ENCODE measurements around the gene LETMD1.
"Not testable (repeated sequence)": the region's sequence is repeated elsewhere in the genome, so short reads cannot be mapped to it uniquely, and the experiment has no call there.

Gene LETMD1

GRCh38 chr12:51027342-51027835 lies 20.7 kb upstream of the LETMD1 start:
- no peak for DNase-seq

GRCh38 chr12:51028126-51028812 lies 19.9 kb upstream of the LETMD1 start:
- peak; percentile 65 for DNase-seq

GRCh38 chr12:51028813-51029150 lies 19.3 kb upstream of the LETMD1 start:
- no peak for DNase-seq

- DNase-seq: no peak
Observed at GRCh38 chr12:51033048-51033447, 15.1 kb upstream of the LETMD1 start.

- no peak for DNase-seq
Observed at GRCh38 chr12:51033457-51034089, 14.6 kb upstream of the LETMD1 start.

GRCh38 chr12:51036279-51036678 lies 11.8 kb upstream of the LETMD1 start:
- no peak for DNase-seq

- DNase-seq: peak; percentile 83
Observed at GRCh38 chr12:51048661-51049251, 629 bp downstream of the LETMD1 start.

GRCh38 chr12:51049525-51049924 lies 1.4 kb downstream of the LETMD1 start:
- DNase-seq: no peak

GRCh38 chr12:51051787-51052186 lies 3.7 kb downstream of the LETMD1 start:
- no peak for DNase-seq

- DNase-seq: no peak
Observed at GRCh38 chr12:51055060-51055459, 6.9 kb downstream of the LETMD1 start.

GRCh38 chr12:51056242-51056641 lies 8.1 kb downstream of the LETMD1 start:
- peak; percentile 71 for DNase-seq

GRCh38 chr12:51059086-51059485 lies 11.0 kb downstream of the LETMD1 start:
- DNase-seq: no peak

- DNase-seq: no peak
Observed at GRCh38 chr12:51062631-51063397, 14.7 kb downstream of the LETMD1 start.

- no peak for DNase-seq
Observed at GRCh38 chr12:51065530-51065929, 17.4 kb downstream of the LETMD1 start.

GRCh38 chr12:51067229-51067628 lies 19.1 kb downstream of the LETMD1 start:
- DNase-seq: no peak

- no peak for DNase-seq
Observed at GRCh38 chr12:51067771-51068170, 19.6 kb downstream of the LETMD1 start.

- no peak for DNase-seq
Observed at GRCh38 chr12:51070004-51070403, 21.9 kb downstream of the LETMD1 start.

GRCh38 chr12:51071663-51072062 lies 23.5 kb downstream of the LETMD1 start:
- no peak for DNase-seq

GRCh38 chr12:51075390-51075789 lies 27.3 kb downstream of the LETMD1 start:
- no peak for DNase-seq

GRCh38 chr12:51076236-51076930 lies 28.3 kb downstream of the LETMD1 start:
- no peak for DNase-seq

- DNase-seq: no peak
Observed at GRCh38 chr12:51077930-51078329, 29.8 kb downstream of the LETMD1 start.

GRCh38 chr12:51078346-51078745 lies 30.2 kb downstream of the LETMD1 start:
- DNase-seq: not testable (repeated sequence)

- not testable (repeated sequence) for DNase-seq
Observed at GRCh38 chr12:51078866-51079265, 30.7 kb downstream of the LETMD1 start.
